ENCODE results near the gene PLEKHB2.

DNA sequence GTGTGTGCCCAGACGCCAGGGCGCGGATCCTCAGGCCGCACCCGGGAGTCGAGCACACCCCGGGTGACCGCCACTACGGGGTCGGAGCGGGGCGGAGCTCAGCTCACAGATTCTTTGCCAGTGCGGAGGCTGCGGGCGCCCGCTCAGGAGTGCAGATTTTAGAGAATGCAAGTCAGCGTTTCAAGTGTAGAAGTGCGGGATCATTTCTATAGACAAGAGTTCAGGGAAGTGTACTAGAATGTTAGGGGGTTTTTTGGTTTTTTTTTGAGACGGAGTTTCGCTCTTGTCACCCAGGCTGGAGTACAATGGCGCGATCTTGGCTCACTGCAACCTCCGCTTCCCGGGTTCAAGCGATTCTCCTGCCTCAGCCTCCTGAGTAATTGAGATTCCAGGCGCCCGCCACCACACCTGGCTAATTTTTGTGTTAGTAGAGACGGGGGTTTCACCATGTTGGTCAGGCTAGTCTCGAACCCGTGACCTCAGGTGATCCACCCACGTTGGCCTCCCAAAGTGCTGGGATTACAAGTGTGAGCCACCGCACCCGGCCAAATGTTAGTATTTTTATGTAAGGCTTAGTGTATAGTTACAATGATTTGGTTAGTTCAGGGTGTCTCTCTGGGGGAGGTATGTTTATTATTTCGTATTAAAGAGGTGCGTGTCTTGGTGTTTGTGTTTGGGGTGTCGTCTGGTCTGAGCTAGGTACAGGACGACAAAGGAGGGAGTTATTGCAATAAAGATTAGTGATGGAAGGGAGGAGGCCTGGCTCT is 11.3 kb upstream of the PLEKHB2 start:
- TF ChIP-seq, protein P1, sequence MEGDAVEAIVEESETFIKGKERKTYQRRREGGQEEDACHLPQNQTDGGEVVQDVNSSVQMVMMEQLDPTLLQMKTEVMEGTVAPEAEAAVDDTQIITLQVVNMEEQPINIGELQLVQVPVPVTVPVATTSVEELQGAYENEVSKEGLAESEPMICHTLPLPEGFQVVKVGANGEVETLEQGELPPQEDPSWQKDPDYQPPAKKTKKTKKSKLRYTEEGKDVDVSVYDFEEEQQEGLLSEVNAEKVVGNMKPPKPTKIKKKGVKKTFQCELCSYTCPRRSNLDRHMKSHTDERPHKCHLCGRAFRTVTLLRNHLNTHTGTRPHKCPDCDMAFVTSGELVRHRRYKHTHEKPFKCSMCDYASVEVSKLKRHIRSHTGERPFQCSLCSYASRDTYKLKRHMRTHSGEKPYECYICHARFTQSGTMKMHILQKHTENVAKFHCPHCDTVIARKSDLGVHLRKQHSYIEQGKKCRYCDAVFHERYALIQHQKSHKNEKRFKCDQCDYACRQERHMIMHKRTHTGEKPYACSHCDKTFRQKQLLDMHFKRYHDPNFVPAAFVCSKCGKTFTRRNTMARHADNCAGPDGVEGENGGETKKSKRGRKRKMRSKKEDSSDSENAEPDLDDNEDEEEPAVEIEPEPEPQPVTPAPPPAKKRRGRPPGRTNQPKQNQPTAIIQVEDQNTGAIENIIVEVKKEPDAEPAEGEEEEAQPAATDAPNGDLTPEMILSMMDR (IDR thresholded peaks at IDR 0.05), result no peak
- TF ChIP-seq POLR2A (IDR thresholded peaks at IDR 0.05), result no peak
- no peak for TF ChIP-seq POLR2AphosphoS5 (IDR thresholded peaks at IDR 0.05)
